ENCODE results near the gene SMARCA2.

SMARCA2 gene

GRCh38 chr9:2215921-2216441 lies 200.8 kb downstream of the SMARCA2 start:
- H2AFZ ChIP-seq (ENCODE audit: low read depth, low read length) = no peak overlapping the region
- H3K79me2 ChIP-seq (ENCODE audit: low read length) = no peaks in the 10 kb centered on the region
- H3K36me3 ChIP-seq (replicated peaks; ENCODE audit: low read depth, low read length) = no peaks in the 10 kb centered on the region
- H3K27me3 ChIP-seq (ENCODE audit: low read depth, low read length) = no peaks in the 10 kb centered on the region
- no peaks in the 10 kb centered on the region for H4K20me1 ChIP-seq (ENCODE audit: insufficient read depth, low read length)
- no peaks in the 10 kb centered on the region for H3K9me3 ChIP-seq (ENCODE audit: insufficient read depth, low read length)
- no peak overlapping the region for H3K4me3 ChIP-seq (ENCODE audit: low read length)
- H3K27ac ChIP-seq (ENCODE audit: low read length) = no peak overlapping the region
- no peak overlapping the region for H3K4me2 ChIP-seq (ENCODE audit: low read length)
- peaks cover 20% of the 10 kb centered on the region for H3K4me1 ChIP-seq (ENCODE audit: low read length)
- no peak overlapping the region for H3K9ac ChIP-seq (ENCODE audit: low read length)
- TF ChIP-seq CTCF (IDR thresholded peaks at IDR 0.05; ENCODE audit: low read depth, low read length) (no peak), EZH2phosphoT487 (IDR thresholded peaks at IDR 0.05; ENCODE audit: low read depth) (no peak)

GRCh38 chr9:2216591-2216990 lies 201.4 kb downstream of the SMARCA2 start:
- no peak overlapping the region for H3K4me2 ChIP-seq (ENCODE audit: low read length)
- no peak overlapping the region for H3K27ac ChIP-seq (ENCODE audit: low read length)
- no peaks in the 10 kb centered on the region for H3K79me2 ChIP-seq (ENCODE audit: low read length)

GRCh38 chr9:2217540-2217939 lies 202.4 kb downstream of the SMARCA2 start:
- Histone ChIP-seq H2AFZ (ENCODE audit: low read depth, low read length) (no peak overlapping the region), H3K79me2 (ENCODE audit: low read length) (no peaks in the 10 kb centered on the region), H3K27ac (ENCODE audit: low read length) (peak overlapping the region; percentile 11; the same call in 1 of the 2 replicates), H3K4me1 (ENCODE audit: low read length) (peaks cover 20% of the 10 kb centered on the region), H3K9me3 (ENCODE audit: insufficient read depth, low read length) (no peaks in the 10 kb centered on the region), H4K20me1 (ENCODE audit: insufficient read depth, low read length) (no peaks in the 10 kb centered on the region), H3K4me2 (ENCODE audit: low read length) (peak overlapping the region; percentile 53), H3K36me3 (replicated peaks; ENCODE audit: low read depth, low read length) (no peaks in the 10 kb centered on the region), H3K27me3 (ENCODE audit: low read depth, low read length) (no peaks in the 10 kb centered on the region), H3K9ac (ENCODE audit: low read length) (no peak overlapping the region), H3K4me3 (ENCODE audit: low read length) (peak overlapping the region; percentile 38)
- TF ChIP-seq CTCF (IDR thresholded peaks at IDR 0.05; ENCODE audit: low read depth, low read length) = no peak
- TF ChIP-seq EZH2phosphoT487 (IDR thresholded peaks at IDR 0.05; ENCODE audit: low read depth) = no peak

More at GRCh38 chr9:2216591-2216990, 201.4 kb downstream of the SMARCA2 start:
- no peaks in the 10 kb centered on the region for H3K9me3 ChIP-seq (ENCODE audit: insufficient read depth, low read length)
- no peaks in the 10 kb centered on the region for H3K27me3 ChIP-seq (ENCODE audit: low read depth, low read length)
- peaks cover 20% of the 10 kb centered on the region for H3K4me1 ChIP-seq (ENCODE audit: low read length)
- no peaks in the 10 kb centered on the region for H4K20me1 ChIP-seq (ENCODE audit: insufficient read depth, low read length)
- no peaks in the 10 kb centered on the region for H3K36me3 ChIP-seq (replicated peaks; ENCODE audit: low read depth, low read length)
- no peak overlapping the region for H2AFZ ChIP-seq (ENCODE audit: low read depth, low read length)
- TF ChIP-seq CTCF (IDR thresholded peaks at IDR 0.05; ENCODE audit: low read depth, low read length) (no peak), EZH2phosphoT487 (IDR thresholded peaks at IDR 0.05; ENCODE audit: low read depth) (no peak)
- no peak overlapping the region for H3K4me3 ChIP-seq (ENCODE audit: low read length)
- H3K9ac ChIP-seq (ENCODE audit: low read length) = no peak overlapping the region

GRCh38 chr9:2220036-2220435 lies 204.9 kb downstream of the SMARCA2 start:
- H3K9ac ChIP-seq (ENCODE audit: low read length) = no peak overlapping the region
- H3K4me3 ChIP-seq (ENCODE audit: low read length) = no peak overlapping the region
- TF ChIP-seq EZH2phosphoT487 (IDR thresholded peaks at IDR 0.05; ENCODE audit: low read depth) (no peak), CTCF (IDR thresholded peaks at IDR 0.05; ENCODE audit: low read depth, low read length) (no peak)

More at GRCh38 chr9:2220036-2220435, 204.9 kb downstream of the SMARCA2 start:
- Histone ChIP-seq H3K36me3 (replicated peaks; ENCODE audit: low read depth, low read length) (no peaks in the 10 kb centered on the region), H3K4me1 (ENCODE audit: low read length) (peaks cover 20% of the 10 kb centered on the region), H3K79me2 (ENCODE audit: low read length) (no peaks in the 10 kb centered on the region), H2AFZ (ENCODE audit: low read depth, low read length) (no peak overlapping the region), H3K27me3 (ENCODE audit: low read depth, low read length) (no peaks in the 10 kb centered on the region), H3K27ac (ENCODE audit: low read length) (no peak overlapping the region), H3K4me2 (ENCODE audit: low read length) (no peak overlapping the region), H3K9me3 (ENCODE audit: insufficient read depth, low read length) (no peaks in the 10 kb centered on the region), H4K20me1 (ENCODE audit: insufficient read depth, low read length) (no peaks in the 10 kb centered on the region)

Measured in OCI-LY3 (cell line).